Retina (tissue), 1 donor: Measurements from ENCODE around the gene CYP4F3.
"Not testable (repeated sequence)": the region's sequence is repeated elsewhere in the genome, so short reads cannot be mapped to it uniquely, and the experiment has no call there.

Experiments used
- DNase-seq: peaks from one replicate; pipeline ENCODE4 v3.0.0-alpha.2; 2016

The CYP4F3 gene

DNA sequence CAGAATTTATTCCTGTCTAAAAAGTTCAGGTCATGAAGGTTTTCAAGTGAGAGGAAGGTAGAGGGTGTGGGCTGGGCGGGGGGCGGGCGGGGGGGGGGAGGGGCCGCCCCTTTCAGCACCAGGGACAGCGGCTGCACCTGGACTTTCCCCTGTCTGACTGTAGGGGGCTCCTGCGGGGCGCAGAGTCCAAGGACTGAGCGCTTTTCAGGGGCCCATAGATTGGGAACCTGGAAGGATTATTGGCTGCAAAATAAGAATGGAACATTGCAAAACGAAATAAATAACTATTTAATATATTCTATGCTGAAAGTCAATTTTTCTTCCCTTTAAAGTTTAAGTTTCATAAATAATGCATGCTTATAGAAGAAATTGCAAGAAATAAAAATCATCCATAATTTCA is 8.9 kb upstream of the CYP4F3 start:
- DNase-seq = no peak

GRCh38 chr19:15633082-15633835 is 7.4 kb upstream of the CYP4F3 start:
- no peak for DNase-seq

- DNase-seq = no peak
Observed at GRCh38 chr19:15634105-15634504, 6.6 kb upstream of the CYP4F3 start.

DNA sequence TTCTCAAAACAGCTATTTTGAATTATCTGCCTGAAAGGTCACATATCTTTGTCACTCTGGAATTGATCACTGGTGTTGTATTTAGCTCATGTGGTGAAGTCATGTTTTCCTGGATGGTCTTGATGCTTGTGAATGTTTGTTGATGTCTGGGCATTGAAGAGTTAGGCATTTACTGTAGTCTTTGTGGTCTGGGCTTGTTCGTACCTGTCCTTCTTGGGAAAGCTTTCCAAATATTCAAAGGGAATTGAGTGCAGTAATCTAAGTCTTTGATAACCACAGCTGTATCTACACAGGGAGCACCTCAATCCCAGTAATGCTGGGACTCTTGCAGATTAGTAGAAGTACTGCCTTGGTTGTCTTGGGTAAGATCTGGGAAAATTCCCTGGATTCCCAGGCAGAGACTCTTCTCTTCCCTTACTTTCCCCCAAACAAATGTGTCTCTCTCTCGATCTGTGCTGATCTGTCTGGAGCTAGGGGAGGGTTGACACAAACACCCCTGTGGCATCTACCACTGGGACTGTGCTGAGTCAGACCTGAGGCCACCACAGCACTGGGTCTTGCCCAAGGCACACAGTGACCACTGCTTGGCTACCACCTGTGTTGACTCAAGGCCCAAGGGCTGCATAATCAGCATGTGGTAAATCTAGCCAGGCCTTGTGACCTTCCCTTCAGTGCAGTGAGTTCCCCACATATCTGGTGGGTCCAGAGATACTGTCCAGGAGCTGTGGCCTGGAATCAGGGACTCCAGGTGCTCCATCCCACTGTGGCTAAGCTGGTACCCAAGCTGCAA is 5.5 kb upstream of the CYP4F3 start:
- no peak for DNase-seq

- DNase-seq = no peak
Observed at GRCh38 chr19:15636026-15636425, 4.7 kb upstream of the CYP4F3 start.

DNA sequence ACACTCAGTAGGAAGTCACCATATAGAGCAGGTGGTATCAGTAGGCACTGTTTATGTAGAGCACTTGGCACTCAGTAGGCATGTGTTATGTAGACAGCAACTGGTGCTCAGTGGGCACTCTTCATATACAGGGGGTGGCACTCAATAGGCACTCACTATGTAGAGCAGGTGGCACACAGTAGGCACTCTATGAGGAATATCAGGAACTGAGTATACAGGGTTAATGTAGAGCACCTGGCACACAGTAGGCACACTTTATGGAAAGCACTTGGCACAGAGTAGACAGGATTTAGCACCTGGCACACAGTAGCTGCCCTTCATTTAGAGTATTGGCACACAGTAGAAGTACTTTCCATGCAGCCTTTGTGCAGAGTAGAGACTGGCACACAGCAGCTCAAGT is 1.1 kb upstream of the CYP4F3 start:
- DNase-seq = no peak

DNA sequence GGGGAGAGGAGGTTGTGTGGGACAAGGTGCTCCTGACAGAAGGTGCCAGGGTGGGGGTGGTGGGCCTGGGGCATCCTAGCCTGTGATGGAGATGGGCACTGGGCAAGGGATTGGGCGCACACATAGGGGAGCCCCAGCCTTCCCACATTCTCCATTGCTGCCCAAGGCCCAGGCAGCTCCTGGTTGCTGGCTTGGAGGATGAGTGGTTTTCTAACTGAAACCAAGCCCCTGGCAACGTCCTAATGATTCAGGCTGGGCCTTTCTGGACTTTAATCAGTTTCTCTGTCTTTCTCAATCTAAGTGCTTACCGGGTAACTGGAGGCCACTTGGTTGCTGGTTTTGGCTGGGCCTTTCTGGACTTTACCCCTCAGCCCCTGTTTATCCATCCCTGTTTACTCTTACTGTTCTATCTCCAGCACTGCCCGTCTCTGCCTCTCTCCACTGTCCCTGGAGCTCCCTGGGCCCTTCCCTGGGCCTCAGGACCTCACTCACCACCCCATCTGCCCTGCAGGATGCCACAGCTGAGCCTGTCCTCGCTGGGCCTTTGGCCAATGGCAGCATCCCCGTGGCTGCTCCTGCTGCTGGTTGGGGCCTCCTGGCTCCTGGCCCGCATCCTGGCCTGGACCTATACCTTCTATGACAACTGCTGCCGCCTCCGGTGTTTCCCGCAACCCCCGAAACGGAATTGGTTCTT is 354 bp downstream of the CYP4F3 start:
- DNase-seq = no peak

DNA sequence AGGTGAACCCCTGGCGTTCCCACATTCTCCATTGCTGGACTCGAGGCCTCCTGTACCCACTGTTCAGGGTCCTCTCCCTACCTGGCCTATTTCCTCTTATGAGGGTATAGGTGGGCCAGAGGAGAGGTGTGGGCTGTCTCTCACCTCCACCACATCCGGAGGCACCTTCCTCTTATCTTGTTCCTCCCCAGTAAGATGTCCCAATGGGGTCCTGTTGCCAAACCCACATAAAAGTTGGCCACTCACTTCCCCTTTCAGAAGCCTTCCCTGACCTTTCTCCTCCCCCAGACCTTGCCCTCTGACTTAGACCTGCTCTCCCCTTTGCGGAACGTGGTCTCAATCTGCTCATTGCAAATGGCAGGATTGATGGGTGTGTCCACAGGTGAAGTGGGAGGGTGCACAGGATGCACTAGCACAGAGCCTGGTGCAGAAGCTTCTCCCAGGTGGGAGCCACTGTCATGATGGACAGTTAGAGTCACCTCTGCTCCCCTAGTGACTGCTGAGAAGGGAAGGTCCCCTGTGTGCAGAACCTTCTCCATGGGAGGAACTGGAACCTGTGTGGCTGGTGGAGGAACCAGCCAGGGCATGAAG is 1.3 kb downstream of the CYP4F3 start:
- DNase-seq = no peak

DNA sequence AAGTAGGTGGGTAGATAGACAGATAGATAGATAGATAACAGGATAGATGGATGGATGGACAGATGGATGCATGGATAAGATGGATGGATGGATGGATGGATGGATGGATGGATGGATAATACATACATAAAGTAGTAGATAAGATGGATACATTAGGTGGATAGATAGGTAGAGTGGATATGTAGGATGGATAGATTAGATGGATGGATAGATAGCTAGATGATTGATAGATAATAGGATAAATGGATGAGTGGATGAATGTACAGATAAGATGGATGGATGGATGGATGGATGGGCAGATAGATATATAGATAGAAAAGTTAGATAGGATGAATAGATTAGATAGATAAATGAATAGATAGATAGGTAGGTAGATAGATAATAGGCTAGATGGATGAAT is 2.1 kb downstream of the CYP4F3 start:
- DNase-seq = no peak

GRCh38 chr19:15643387-15643786 is 2.7 kb downstream of the CYP4F3 start:
- no peak for DNase-seq

DNA sequence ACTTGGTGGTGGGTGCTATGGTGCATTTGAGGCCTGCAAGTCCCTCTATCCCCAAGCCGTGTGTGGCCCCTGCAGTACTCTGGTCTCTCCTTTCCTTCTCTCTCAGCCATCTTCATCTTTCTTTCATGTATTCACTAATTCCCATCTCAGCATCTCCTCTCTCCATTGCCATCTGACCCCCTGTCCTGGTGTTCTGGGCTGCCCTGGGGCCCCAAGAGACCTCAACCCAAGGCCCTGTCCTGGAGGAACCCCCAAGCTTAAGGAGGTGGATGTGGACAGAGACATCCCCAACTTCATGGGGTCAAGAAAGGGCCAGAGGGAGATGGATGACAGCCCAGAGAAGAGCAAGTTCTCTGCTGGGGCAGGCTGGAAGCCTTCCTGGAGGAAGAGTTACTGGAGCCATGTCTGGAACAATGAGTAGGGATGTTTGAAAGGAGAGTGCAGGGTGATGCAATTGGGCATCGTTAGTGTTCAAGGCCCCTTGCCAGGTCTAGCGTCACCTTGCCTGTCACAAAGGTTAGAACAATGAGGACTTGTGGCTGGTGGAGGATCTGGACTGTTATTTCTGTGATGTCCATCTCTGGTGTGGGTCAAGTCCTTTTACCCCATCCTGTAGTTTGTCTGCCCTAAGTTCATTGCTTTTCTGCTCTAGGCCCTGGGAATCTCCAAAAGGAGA is 3.5 kb downstream of the CYP4F3 start:
- no peak for DNase-seq

- DNase-seq = no peak
Observed at GRCh38 chr19:15644816-15645215, 4.1 kb downstream of the CYP4F3 start.

GRCh38 chr19:15649526-15649925 is 8.8 kb downstream of the CYP4F3 start:
- DNase-seq = no peak

GRCh38 chr19:15650123-15650522 is 9.4 kb downstream of the CYP4F3 start:
- DNase-seq = not testable (repeated sequence)

DNA sequence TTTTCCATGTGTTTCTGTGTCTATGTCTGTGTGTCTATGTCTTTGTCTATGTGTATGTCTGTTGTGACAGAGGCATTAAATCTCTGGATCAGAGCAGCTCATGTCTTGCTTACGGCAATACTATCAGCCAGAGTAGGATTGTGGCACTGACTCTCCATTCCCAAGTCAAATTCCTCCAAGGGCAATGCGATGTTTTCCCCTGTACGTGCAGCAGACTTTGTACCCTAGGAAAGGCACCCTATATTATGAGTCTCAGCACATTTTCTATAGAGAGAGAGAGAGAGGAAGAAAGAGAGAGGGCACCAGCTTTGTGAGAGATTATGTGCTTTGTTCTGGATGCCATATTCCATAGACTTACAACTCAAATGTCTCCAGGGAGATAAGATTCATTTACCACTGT is 11.1 kb downstream of the CYP4F3 start:
- DNase-seq = no peak

DNA sequence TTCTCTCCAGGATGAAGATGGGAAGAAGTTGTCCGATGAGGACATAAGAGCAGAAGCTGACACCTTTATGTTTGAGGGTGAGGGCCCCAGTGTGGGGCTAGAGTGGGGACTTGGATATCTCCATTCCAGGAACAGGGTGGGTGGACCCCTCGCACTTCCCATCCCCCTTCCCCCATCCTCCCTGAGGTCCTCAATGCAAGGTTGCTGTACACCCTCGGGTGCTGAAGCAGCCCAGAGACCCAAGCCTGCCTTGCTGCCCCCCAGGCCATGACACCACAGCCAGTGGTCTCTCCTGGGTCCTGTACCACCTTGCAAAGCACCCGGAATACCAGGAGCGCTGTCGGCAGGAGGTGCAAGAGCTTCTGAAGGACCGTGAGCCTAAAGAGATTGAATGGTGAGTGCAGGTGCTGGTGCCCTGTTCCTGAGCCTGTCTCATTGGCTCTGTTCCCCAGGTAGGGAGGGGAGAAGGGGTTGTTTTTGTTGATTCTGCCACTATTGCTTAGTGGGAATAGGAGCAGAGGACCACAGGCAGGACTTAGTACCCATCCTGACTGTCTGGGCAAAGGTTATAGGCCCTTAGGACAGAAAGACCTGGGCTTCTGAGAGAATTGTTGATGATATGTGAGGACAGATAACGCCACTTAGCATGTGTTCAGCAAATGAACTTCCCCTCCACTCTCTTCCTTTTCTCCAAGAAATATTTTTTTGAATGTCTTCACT is 12.0 kb downstream of the CYP4F3 start:
- DNase-seq = no peak

DNA sequence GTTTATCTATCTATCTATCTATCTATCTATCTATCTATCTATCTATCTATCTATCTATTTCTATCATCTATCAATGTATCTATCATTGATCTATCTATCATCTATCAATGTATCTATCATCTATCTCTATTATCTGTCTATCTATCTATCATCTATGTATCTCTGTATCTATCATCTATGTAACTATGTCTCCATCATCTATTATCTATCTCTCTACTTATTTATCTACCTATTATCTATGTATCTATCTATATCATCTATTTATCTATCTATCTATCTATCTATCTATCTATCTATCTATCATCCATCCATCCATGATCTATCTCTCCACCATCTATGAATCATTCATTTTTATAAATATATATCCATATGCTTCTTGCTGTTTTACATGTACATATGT is 15.8 kb downstream of the CYP4F3 start:
- DNase-seq = no peak

- DNase-seq = no peak
Observed at GRCh38 chr19:15663247-15663646, 22.6 kb downstream of the CYP4F3 start.

- no peak for DNase-seq
Observed at GRCh38 chr19:15666186-15666585, 25.5 kb downstream of the CYP4F3 start.

DNA sequence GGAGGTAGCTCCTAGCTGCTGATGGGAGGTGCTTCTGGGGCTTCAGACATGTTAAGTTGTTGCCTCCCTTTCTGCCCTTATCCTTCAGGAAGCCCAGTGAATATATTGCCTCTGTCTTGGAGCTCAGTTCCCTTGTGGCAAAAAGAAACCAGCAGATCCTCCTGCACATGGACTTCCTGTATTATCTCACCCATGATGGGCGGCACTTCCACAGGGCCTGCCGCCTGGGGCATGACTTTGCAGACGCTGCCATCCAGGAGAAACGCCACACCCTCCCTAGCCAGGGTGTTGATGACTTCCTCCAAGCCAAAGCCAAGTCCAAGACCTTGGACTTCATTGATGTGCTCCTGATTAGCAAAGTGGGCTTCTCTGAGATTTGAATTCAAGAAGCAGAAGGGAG is 26.2 kb downstream of the CYP4F3 start:
- no peak for DNase-seq

DNA sequence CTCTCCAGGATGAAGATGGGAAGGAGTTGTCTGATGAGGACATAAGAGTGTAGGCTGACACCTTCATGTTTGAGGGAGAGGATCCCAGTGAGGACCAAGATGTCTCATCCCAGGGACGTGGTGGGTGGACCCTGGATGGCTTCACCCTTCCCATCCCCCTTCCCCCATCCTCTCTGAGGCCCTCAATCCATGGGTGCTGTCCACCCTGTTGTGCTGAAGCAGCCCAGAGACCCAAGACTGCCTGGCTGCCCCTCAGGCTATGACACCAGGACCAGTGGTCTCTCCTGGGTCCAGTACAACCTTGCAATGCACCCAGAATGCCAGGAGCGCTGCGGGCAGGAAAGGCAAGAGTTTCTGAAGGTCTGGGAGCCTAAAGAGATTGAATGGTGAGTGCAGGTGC is 28.7 kb downstream of the CYP4F3 start:
- DNase-seq = no peak

DNA sequence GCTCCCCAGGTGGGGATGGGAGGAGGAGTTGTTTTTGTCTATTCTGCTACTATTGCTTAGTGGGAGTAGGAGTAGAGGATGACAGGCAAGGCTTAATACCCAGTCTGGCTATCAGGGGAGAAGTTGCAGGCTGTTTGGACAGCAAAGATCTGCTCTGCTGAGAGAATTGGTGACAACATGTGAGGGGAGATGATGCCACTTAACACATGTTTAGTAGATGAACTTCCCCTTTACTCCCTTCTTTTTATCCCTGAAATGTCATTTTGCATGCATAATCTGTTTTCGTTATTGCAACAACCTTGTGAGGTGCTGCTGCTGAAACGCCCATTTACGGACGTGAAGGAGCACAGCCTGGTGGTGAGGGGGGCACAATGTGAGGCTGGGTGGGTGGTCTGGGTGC is 29.2 kb downstream of the CYP4F3 start:
- DNase-seq = no peak
